ENCODE data around the gene ELFN2.

The ELFN2 gene

GRCh38 chr22:37431366-37431765 lies 4.1 kb upstream of the ELFN2 start:
- H3K4ac ChIP-seq (ENCODE audit: low read length), result no peak overlapping the region
- no peak overlapping the region for H3K27ac ChIP-seq (replicated peaks; ENCODE audit: low read length)
- H3K27me3 ChIP-seq (ENCODE audit: control insufficient read depth in 3 of 3, insufficient read depth in 3 of 3, low read depth in 1 of 3, low read length in 3 of 3), result peaks cover 19 to 86% (median 25%) of the 10 kb centered on the region in 3 experiments
- no peak overlapping the region for H2BK120ac ChIP-seq (ENCODE audit: low read depth, low read length)
- H2AK5ac ChIP-seq (ENCODE audit: low read depth, low read length), result no peak overlapping the region
- H3K4me1 ChIP-seq (ENCODE audit: control insufficient read depth in 2 of 2, insufficient read depth in 1 of 2, low read depth in 1 of 2, low read length in 2 of 2), result peaks cover 4 to 12% of the 10 kb centered on the region in 2 donors
- H3K79me1 ChIP-seq (ENCODE audit: low read depth, low read length), result no peaks in the 10 kb centered on the region
- H4K91ac ChIP-seq (ENCODE audit: low read depth, low read length, poor library complexity), result no peak overlapping the region
- no peak overlapping the region for H3K4me2 ChIP-seq (ENCODE audit: insufficient read depth, low read length, poor library complexity, severe bottlenecking)
- H2BK15ac ChIP-seq (ENCODE audit: low read length), result no peak overlapping the region
- H4K8ac ChIP-seq (ENCODE audit: low read depth, low read length), result no peak overlapping the region
- no peak overlapping the region for H3K9ac ChIP-seq (ENCODE audit: low read depth, low read length, poor library complexity)
- WGBS, 2 donors (ENCODE audit: extremely low coverage in 2 of 2, insufficient read length in 2 of 2, insufficient replicate concordance in 1 of 2), result no CpG with 5 or more reads among the region's 9 CpGs
- DNase-seq (ENCODE audit: low spot score), result no peak
- no peak overlapping the region for H3K4me3 ChIP-seq (ENCODE audit: low read length in 2 of 2)
- no peak overlapping the region for H2BK5ac ChIP-seq (ENCODE audit: low read length)
- H3K36me3 ChIP-seq (replicated peaks in 1 of 2; ENCODE audit: control insufficient read depth in 2 of 2, insufficient read depth in 2 of 2, low read length in 2 of 2), result no peaks in the 10 kb centered on the region
- H2AFZ ChIP-seq (ENCODE audit: low read length), result no peak overlapping the region
- no peak overlapping the region for H3K14ac ChIP-seq (ENCODE audit: low read length)
- H3K23ac ChIP-seq (ENCODE audit: low read depth, low read length, poor library complexity), result no peak overlapping the region
- H3K9me3 ChIP-seq (replicated peaks in 1 of 2; ENCODE audit: control insufficient read depth in 2 of 2, insufficient read depth in 1 of 2, low read depth in 1 of 2, low read length in 2 of 2), result peaks cover 0 to 5% of the 10 kb centered on the region in 2 donors
- no peak overlapping the region for H2BK12ac ChIP-seq (ENCODE audit: low read length)
- H3K18ac ChIP-seq (ENCODE audit: low read length), result no peak overlapping the region

GRCh38 chr22:37430941-37431340 lies 3.7 kb upstream of the ELFN2 start:
- Histone ChIP-seq H2BK120ac (ENCODE audit: low read depth, low read length) (no peak overlapping the region), H3K9ac (ENCODE audit: low read depth, low read length, poor library complexity) (no peak overlapping the region), H3K79me1 (ENCODE audit: low read depth, low read length) (no peaks in the 10 kb centered on the region), H2AFZ (ENCODE audit: low read length) (no peak overlapping the region), H3K36me3 (replicated peaks in 1 of 2; ENCODE audit: control insufficient read depth in 2 of 2, insufficient read depth in 2 of 2, low read length in 2 of 2) (no peaks in the 10 kb centered on the region), H3K4me1 (ENCODE audit: control insufficient read depth in 2 of 2, insufficient read depth in 1 of 2, low read depth in 1 of 2, low read length in 2 of 2) (peaks cover 8 to 17% of the 10 kb centered on the region in 2 donors), H2BK5ac (ENCODE audit: low read length) (no peak overlapping the region), H3K4me3 (ENCODE audit: low read length in 2 of 2) (no peak overlapping the region), H4K91ac (ENCODE audit: low read depth, low read length, poor library complexity) (no peak overlapping the region), H2BK12ac (ENCODE audit: low read length) (no peak overlapping the region), H3K23ac (ENCODE audit: low read depth, low read length, poor library complexity) (no peak overlapping the region), H2BK15ac (ENCODE audit: low read length) (no peak overlapping the region), H3K27me3 (ENCODE audit: control insufficient read depth in 3 of 3, insufficient read depth in 3 of 3, low read depth in 1 of 3, low read length in 3 of 3) (peaks cover 23 to 90% (median 30%) of the 10 kb centered on the region in 3 experiments), H3K27ac (replicated peaks; ENCODE audit: low read length) (no peak overlapping the region), H2AK5ac (ENCODE audit: low read depth, low read length) (no peak overlapping the region), H3K9me3 (replicated peaks in 1 of 2; ENCODE audit: control insufficient read depth in 2 of 2, insufficient read depth in 1 of 2, low read depth in 1 of 2, low read length in 2 of 2) (peaks cover 0 to 5% of the 10 kb centered on the region in 2 donors), H3K4me2 (ENCODE audit: insufficient read depth, low read length, poor library complexity, severe bottlenecking) (no peak overlapping the region), H3K14ac (ENCODE audit: low read length) (no peak overlapping the region), H3K4ac (ENCODE audit: low read length) (no peak overlapping the region), H3K18ac (ENCODE audit: low read length) (no peak overlapping the region), H4K8ac (ENCODE audit: low read depth, low read length) (no peak overlapping the region)
- DNase-seq (ENCODE audit: low spot score), result no peak
- WGBS, 2 donors (ENCODE audit: extremely low coverage in 2 of 2, insufficient read length in 2 of 2, insufficient replicate concordance in 1 of 2), result no CpG with 5 or more reads among the region's 6 CpGs

- no peak overlapping the region for H3K4me3 ChIP-seq (ENCODE audit: low read length in 2 of 2)
- no peak overlapping the region for H2BK15ac ChIP-seq (ENCODE audit: low read length)
- peaks cover 23 to 94% (median 49%) of the 10 kb centered on the region in 3 experiments for H3K27me3 ChIP-seq (ENCODE audit: control insufficient read depth in 3 of 3, insufficient read depth in 3 of 3, low read depth in 1 of 3, low read length in 3 of 3)
- no peak overlapping the region for H2BK12ac ChIP-seq (ENCODE audit: low read length)
- H2BK5ac ChIP-seq (ENCODE audit: low read length), result no peak overlapping the region
- no peak overlapping the region for H2AK5ac ChIP-seq (ENCODE audit: low read depth, low read length)
- H3K9me3 ChIP-seq (replicated peaks in 1 of 2; ENCODE audit: control insufficient read depth in 2 of 2, insufficient read depth in 1 of 2, low read depth in 1 of 2, low read length in 2 of 2), result peaks cover 0 to 5% of the 10 kb centered on the region in 2 donors
- no peak overlapping the region for H3K23ac ChIP-seq (ENCODE audit: low read depth, low read length, poor library complexity)
- no peak overlapping the region for H4K8ac ChIP-seq (ENCODE audit: low read depth, low read length)
- H2AFZ ChIP-seq (ENCODE audit: low read length), result no peak overlapping the region
- peak; percentile 83 for DNase-seq (ENCODE audit: low spot score)
- no peak overlapping the region for H2BK120ac ChIP-seq (ENCODE audit: low read depth, low read length)
- no peaks in the 10 kb centered on the region for H3K36me3 ChIP-seq (replicated peaks in 1 of 2; ENCODE audit: control insufficient read depth in 2 of 2, insufficient read depth in 2 of 2, low read length in 2 of 2)
- no peak overlapping the region for H3K9ac ChIP-seq (ENCODE audit: low read depth, low read length, poor library complexity)
- no peak overlapping the region for H3K14ac ChIP-seq (ENCODE audit: low read length)
- WGBS, 2 donors (ENCODE audit: extremely low coverage in 2 of 2, insufficient read length in 2 of 2, insufficient replicate concordance in 1 of 2), result no CpG with 5 or more reads among the region's 15 CpGs
- H3K4me1 ChIP-seq (ENCODE audit: control insufficient read depth in 2 of 2, insufficient read depth in 1 of 2, low read depth in 1 of 2, low read length in 2 of 2), result peaks cover 11 to 13% of the 10 kb centered on the region in 2 donors
- H3K4ac ChIP-seq (ENCODE audit: low read length), result no peak overlapping the region
- no peak overlapping the region for H3K27ac ChIP-seq (replicated peaks; ENCODE audit: low read length)
- no peak overlapping the region for H3K18ac ChIP-seq (ENCODE audit: low read length)
- H3K79me1 ChIP-seq (ENCODE audit: low read depth, low read length), result no peaks in the 10 kb centered on the region
- no peak overlapping the region for H3K4me2 ChIP-seq (ENCODE audit: insufficient read depth, low read length, poor library complexity, severe bottlenecking)
- H4K91ac ChIP-seq (ENCODE audit: low read depth, low read length, poor library complexity), result no peak overlapping the region
Measured at GRCh38 chr22:37428649-37429586, 1.6 kb upstream of the ELFN2 start.
